GM06990 (cell line): ENCODE measurements around the gene MTERF4.

Experiments used
- DNase-seq: peaks from one replicate; pipeline ENCODE4 v3.0.0-alpha.2; 2011; ENCODE audit not compliant: insufficient read length; ENCODE audit errors: extremely low read depth
- H3K27me3 ChIP-seq: replicated peaks from 2 replicates; pipeline ENCODE4 v1.6.0; 2011; ENCODE audit warnings: low read length; ENCODE audit not compliant: control insufficient read depth, insufficient read depth
- H3K36me3 ChIP-seq: 2 replicates; pipeline ENCODE4 v1.5.1; 2011; ENCODE audit warnings: low read length; ENCODE audit not compliant: control insufficient read depth, insufficient read depth
- H3K4me3 ChIP-seq: replicated peaks from 2 replicates; pipeline ENCODE4 v1.5.1; 2011; ENCODE audit warnings: low read depth, mild to moderate bottlenecking, control low read depth, low read length
- CTCF ChIP-seq: IDR thresholded peaks from 2 replicates; pipeline ENCODE4 v1.5.1; 2011; ENCODE audit warnings: low read length, control low read depth, mild to moderate bottlenecking, inconsistent platforms; ENCODE audit not compliant: insufficient read depth, poor library complexity, severe bottlenecking

The MTERF4 gene

DNA sequence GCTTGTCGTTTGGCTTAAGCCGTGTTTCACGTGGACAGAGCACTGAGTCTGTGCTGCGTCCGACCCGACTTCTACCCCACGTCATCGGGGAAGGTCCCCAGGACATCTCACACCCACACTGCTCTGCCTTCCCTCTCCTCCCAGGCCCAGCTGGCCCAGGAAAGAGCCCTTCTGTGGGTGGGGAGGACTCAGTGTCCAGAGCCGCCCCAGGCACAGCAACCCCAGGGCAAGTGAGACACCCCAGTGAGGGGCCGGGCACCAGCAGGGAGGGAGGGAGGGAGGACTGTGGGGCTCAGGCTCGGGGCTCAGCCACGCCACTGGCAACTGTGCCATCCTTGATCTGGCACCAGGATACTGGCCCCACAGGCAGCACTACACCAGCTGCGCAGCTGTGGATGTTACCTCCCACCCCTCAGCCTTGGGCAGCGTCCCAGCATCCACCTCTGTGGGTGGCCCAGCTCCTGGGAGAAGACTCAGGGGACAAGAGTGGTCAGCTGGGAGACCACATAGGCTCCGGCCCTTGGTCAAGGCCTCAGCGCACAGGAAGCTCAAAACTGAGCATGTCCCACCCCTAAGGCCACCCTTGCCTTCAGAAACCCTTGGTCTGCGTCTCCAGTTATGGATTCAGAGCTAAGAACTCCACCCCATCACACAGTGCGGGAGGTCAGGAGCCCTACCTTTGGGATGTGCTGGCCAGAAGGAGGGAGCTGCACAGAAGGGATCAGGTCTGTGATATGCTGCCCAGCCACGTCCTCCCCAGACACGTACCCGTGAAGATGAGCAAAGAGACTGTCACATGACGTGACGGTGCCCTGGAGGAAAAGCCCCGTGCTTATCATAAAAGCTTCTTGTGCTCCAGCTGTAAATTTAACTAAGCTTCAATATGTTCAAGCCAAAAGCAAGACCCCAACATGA is 35.4 kb upstream of the MTERF4 start:
- no peak for TF ChIP-seq CTCF
- no peak for DNase-seq
- no peaks in the 10 kb centered on the region for H3K27me3 ChIP-seq
- no peak overlapping the region for H3K4me3 ChIP-seq
- H3K36me3 ChIP-seq = peaks cover 32% of the 10 kb centered on the region

DNA sequence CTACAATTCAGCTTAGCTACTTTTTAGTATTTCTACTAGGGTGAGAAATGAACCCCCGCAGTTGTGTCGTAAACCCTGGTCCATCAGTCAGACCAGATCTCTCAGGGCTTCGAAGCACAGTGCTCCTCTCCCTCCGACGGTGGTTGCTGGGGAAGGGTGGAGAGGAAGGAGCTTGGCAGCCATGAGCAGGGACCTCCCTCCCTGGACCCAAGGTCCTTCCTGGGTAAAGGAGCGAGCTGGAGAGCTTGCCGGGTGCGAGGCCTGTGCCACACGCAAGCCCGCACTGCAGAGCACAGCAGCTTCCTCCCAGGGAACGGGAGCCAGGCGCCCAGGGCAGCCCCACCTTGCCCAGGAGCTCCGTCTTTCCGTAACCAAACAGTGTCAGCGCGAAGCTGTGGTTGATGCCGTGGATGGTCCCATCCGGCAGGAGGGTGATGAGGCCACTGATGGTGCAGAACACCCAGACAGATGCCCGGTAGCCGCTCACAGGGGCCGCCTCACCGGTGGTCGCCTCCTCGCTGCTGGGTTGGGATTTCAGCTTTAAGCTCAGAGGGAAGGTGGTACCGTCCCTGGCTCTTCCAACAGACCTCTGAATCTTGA is 34.7 kb upstream of the MTERF4 start:
- peaks cover 32% of the 10 kb centered on the region for H3K36me3 ChIP-seq

DNA sequence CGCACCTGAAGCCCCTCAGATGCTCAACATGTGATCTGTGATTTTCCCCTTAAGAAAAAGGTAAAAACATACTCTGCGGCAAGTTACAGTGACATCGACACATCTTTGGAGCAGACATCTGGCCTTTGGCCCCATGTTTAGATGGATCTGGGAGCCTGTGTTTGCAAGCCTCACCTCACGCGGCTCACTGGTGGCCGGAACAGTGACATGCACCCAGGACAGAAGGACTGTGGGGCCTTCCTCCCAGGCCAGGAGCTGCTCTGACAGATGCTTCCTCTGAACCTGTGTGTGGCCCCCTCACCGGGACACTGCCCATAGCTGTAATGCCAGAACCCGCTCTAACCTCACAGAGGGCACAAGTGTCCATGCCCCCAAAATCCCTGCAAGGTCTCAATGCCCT is 34.1 kb upstream of the MTERF4 start:
- peaks cover 33% of the 10 kb centered on the region for H3K36me3 ChIP-seq
- no peak for DNase-seq
- H3K4me3 ChIP-seq = no peak overlapping the region
- TF ChIP-seq CTCF = no peak
- H3K27me3 ChIP-seq = no peaks in the 10 kb centered on the region

More for the DNA sequence above, 34.7 kb upstream of the MTERF4 start:
- no peak for TF ChIP-seq CTCF
- H3K4me3 ChIP-seq = no peak overlapping the region
- DNase-seq = no peak
- H3K27me3 ChIP-seq = no peaks in the 10 kb centered on the region

DNA sequence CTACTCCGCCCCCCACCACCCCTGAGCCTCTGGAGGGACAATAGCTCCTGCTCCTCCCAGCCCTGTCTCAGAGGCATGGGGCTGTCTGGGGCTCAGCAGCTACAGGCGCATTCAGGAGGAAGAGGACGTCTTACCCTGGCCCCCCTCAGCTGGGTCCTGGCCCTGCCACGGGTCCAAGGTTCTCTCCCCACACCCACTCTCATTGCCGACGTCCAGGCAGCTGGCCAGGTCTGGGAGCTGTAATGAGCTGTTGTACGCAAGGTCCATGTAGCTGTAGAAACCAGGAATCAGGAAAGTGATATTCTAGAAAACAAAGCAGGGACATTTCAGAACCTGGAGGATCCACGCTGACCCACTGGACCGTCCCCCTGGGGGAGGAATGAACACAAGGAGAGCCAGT is 33.6 kb upstream of the MTERF4 start:
- Histone ChIP-seq H3K4me3 (no peak overlapping the region), H3K27me3 (no peaks in the 10 kb centered on the region), H3K36me3 (peaks cover 31% of the 10 kb centered on the region)
- TF ChIP-seq CTCF = no peak
- DNase-seq = no peak

DNA sequence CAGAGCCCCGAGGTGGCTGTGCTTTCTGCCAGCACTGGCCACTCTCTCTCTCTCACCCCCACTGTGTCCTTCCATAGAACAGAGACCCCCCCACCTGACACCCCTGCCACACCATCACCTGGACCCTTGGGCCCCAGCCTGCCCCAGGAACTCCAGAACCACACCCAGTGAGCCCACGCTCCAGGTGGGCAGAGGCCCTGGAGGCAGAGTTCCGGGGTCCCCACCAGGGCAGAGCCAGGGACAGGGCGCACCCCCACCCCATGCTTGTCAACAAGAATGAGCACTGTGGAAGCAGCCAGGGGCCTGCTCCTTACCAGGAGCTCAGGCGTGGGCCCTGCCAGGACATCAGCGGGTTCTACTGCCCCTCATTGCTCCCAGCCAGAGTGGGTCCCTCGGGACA is 32.6 kb upstream of the MTERF4 start:
- Histone ChIP-seq H3K4me3 (no peak overlapping the region), H3K36me3 (peaks cover 30% of the 10 kb centered on the region), H3K27me3 (no peaks in the 10 kb centered on the region)
- TF ChIP-seq CTCF = no peak
- DNase-seq = no peak
